Esophagus muscularis mucosa (tissue), 4 donors: Measurements from ENCODE around the gene ASNSD1.

Source experiments
- CTCF ChIP-seq, 3 experiments: fragments of 200-600 bp in 2 of 3; fragments of 450-650 bp in 1 of 3; sonication (generic) in 2 of 3; IDR thresholded peaks; one replicate each; pipeline ENCODE4 v1.5.1; 2017 to 2019; ENCODE audit warnings: antibody characterized with exemption in 3 of 3, mild to moderate bottlenecking in 2 of 3, moderate library complexity in 1 of 3
- EP300 ChIP-seq: sonication (generic); formaldehyde crosslinking; IDR thresholded peaks from one replicate; pipeline ENCODE4 v1.6.1; 2017; ENCODE audit warnings: antibody characterized with exemption
- POLR2A ChIP-seq: fragments of 450-650 bp; IDR thresholded peaks from one replicate; pipeline ENCODE4 v1.6.1; 2017; ENCODE audit warnings: antibody characterized with exemption, moderate library complexity, mild to moderate bottlenecking, low read depth

GRCh38 chr2:189627789-189628188, 33.5 kb upstream of the ASNSD1 start:
- TF ChIP-seq CTCF (IDR thresholded peaks at IDR 0.05) = no peak
- TF ChIP-seq POLR2A = no peak
- no peak for TF ChIP-seq EP300
